Endodermal cell (in vitro differentiated cells): ENCODE results near the gene TEKT3. TPM values are rescaled to one million over a fixed set of nuclear protein-coding genes. Genes with fewer than 3 reads are reported as not detected.

Experiments used
- DNase-seq: peaks from one replicate; pipeline ENCODE4 v3.0.0-alpha.2; 2017
- H3K27ac ChIP-seq: 2 replicates; pipeline ENCODE4 v1.5.1; 2013; ENCODE audit warnings: mild to moderate bottlenecking, low read depth, low read length, moderate library complexity
- H3K27me3 ChIP-seq: 2 replicates; pipeline ENCODE4 v1.6.1; 2013; ENCODE audit warnings: mild to moderate bottlenecking, low read length, moderate library complexity; ENCODE audit not compliant: insufficient read depth, control insufficient read depth, poor library complexity, severe bottlenecking
- H3K36me3 ChIP-seq: 2 replicates; pipeline ENCODE4 v1.7.0; 2013; ENCODE audit warnings: mild to moderate bottlenecking, low read length, moderate library complexity; ENCODE audit not compliant: control insufficient read depth, insufficient read depth
- H3K4me1 ChIP-seq: one replicate; pipeline ENCODE4 v1.7.0; 2013; ENCODE audit warnings: low read length; ENCODE audit not compliant: control insufficient read depth, insufficient read depth
- H3K4me3 ChIP-seq: 2 replicates; pipeline ENCODE4 v1.5.1; 2013; ENCODE audit warnings: mild to moderate bottlenecking, low read length, moderate library complexity
- H3K9ac ChIP-seq: 2 replicates; pipeline ENCODE4 v1.6.1; 2013; ENCODE audit warnings: mild to moderate bottlenecking, low read length, moderate library complexity; ENCODE audit not compliant: poor library complexity, severe bottlenecking; ENCODE audit errors: extremely low read depth
- H3K9me3 ChIP-seq: 2 replicates; pipeline ENCODE4 v1.6.1; 2013; ENCODE audit warnings: mild to moderate bottlenecking, low read length, moderate library complexity; ENCODE audit not compliant: control insufficient read depth
- H3K27ac Mint-ChIP-seq: 2 replicates; pipeline ENCODE4 v1.8.0; 2020; ENCODE audit warnings: mixed read lengths
- H3K27me3 Mint-ChIP-seq: 2 replicates; pipeline ENCODE4 v1.8.0; 2021; ENCODE audit warnings: mild to moderate bottlenecking, mixed read lengths; ENCODE audit not compliant: insufficient read depth
- H3K36me3 Mint-ChIP-seq: 2 replicates; pipeline ENCODE4 v1.8.0; 2020; ENCODE audit warnings: low read depth, mixed read lengths
- H3K4me1 Mint-ChIP-seq: 2 replicates; pipeline ENCODE4 v1.8.0; 2020; ENCODE audit warnings: mixed read lengths
- H3K4me3 Mint-ChIP-seq: 2 replicates; pipeline ENCODE4 v1.8.0; 2020; ENCODE audit warnings: mild to moderate bottlenecking, moderate library complexity, mixed read lengths
- H3K9me3 Mint-ChIP-seq: 2 replicates; pipeline ENCODE4 v1.8.0; 2020; ENCODE audit warnings: mild to moderate bottlenecking, mixed read lengths
- WGBS, 2 experiments: methylation state at CpG; one replicate each; pipeline versions ENCODE4 v1.1.5 to v1.1.7; 2013; ENCODE audit warnings: missing lambda C conversion rate in 2 of 2, mixed read lengths in 1 of 2; ENCODE audit not compliant: insufficient coverage in 1 of 2, insufficient read length in 1 of 2; 5-methylcytosine and 5-hydroxymethylcytosine counted together
- total RNA-seq, 2 donors: library from RNA; stranded (reverse); fragmentation: NEBNext Ultra II Directional in 1 of 2; extraction: Animal tissue kit (Norgen Biotek cat#: 25700) in 1 of 2; gene quantifications; 2 replicates in 1 of 2; 3 replicates in 1 of 2; pipeline ENCODE4 v1.2.1, GENCODE V29; 2021
- TF ChIP-seq, protein P1 (sequence below): fragments of 200-600 bp; sonication (generic); conservative IDR thresholded peaks from 2 replicates; pipeline ENCODE4 v1.5.0; 2021; ENCODE audit warnings: antibody characterized with exemption, mild to moderate bottlenecking

Gene TEKT3
- total RNA-seq, 2 donors from 2014 or later: 1.1 to 1.6 TPM

DNA sequence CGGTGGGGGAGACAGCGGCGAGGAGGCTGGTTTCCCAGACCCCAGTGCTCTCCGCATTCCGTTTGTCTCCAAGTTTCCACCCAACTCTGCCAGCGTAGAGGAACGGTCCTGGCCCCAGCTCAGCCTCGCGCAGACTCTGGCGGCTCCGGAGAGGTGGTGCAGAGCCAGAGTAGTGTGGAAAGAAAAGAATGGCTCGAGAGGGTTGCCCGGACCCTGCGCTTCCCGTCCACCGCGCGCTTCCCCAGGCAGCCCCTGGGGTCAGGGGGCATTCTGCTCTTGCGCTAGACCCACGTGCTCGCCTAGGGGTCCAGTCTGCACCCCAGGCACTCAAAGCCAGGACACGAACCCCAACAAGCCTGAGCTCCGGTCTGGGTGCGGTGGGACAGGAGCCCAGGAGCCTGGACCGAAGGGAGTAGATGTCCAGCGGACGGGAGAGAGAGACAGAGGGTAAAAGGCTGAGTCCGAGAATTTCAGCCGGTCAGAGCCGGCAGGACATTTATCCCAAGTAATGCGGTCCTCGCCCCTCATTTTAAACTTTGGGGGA, 80.1 kb downstream of the TEKT3 start:
- peak; percentile 93 for DNase-seq
- no peak overlapping the region for H3K9ac ChIP-seq
- H3K27me3 ChIP-seq: peaks cover 75% of the 10 kb centered on the region
- H3K4me3 Mint-ChIP-seq: peak overlapping the region; percentile 78
- no peak overlapping the region for H3K27ac Mint-ChIP-seq
- no peaks in the 10 kb centered on the region for H3K9me3 ChIP-seq
- no peaks in the 10 kb centered on the region for H3K36me3 ChIP-seq
- H3K9me3 Mint-ChIP-seq: no peaks in the 10 kb centered on the region
- no peaks in the 10 kb centered on the region for H3K4me1 ChIP-seq
- H3K4me3 ChIP-seq: peak overlapping the region; percentile 88
- peaks cover 27% of the 10 kb centered on the region for H3K4me1 Mint-ChIP-seq
- peaks cover 84% of the 10 kb centered on the region for H3K27me3 Mint-ChIP-seq
- no peak overlapping the region for H3K27ac ChIP-seq
- TF ChIP-seq, protein P1, sequence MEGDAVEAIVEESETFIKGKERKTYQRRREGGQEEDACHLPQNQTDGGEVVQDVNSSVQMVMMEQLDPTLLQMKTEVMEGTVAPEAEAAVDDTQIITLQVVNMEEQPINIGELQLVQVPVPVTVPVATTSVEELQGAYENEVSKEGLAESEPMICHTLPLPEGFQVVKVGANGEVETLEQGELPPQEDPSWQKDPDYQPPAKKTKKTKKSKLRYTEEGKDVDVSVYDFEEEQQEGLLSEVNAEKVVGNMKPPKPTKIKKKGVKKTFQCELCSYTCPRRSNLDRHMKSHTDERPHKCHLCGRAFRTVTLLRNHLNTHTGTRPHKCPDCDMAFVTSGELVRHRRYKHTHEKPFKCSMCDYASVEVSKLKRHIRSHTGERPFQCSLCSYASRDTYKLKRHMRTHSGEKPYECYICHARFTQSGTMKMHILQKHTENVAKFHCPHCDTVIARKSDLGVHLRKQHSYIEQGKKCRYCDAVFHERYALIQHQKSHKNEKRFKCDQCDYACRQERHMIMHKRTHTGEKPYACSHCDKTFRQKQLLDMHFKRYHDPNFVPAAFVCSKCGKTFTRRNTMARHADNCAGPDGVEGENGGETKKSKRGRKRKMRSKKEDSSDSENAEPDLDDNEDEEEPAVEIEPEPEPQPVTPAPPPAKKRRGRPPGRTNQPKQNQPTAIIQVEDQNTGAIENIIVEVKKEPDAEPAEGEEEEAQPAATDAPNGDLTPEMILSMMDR: no peak
- no peaks in the 10 kb centered on the region for H3K36me3 Mint-ChIP-seq
- 7 to 11% methylated on average over 7 to 32 of the region's 32 CpGs for WGBS, 2 experiments

GRCh38 chr17:15260376-15261257, 80.8 kb downstream of the TEKT3 start:
- 1 to 6% methylated on average over 10 to 67 of the region's 67 CpGs for WGBS, 2 experiments
- peak overlapping the region; percentile 81 for H3K27ac Mint-ChIP-seq
- peaks cover 27% of the 10 kb centered on the region for H3K4me1 Mint-ChIP-seq
- Histone ChIP-seq H3K4me3 (peak overlapping the region; percentile 88), H3K36me3 (no peaks in the 10 kb centered on the region), H3K27me3 (peaks cover 68% of the 10 kb centered on the region), H3K27ac (no peak overlapping the region), H3K9ac (peak overlapping the region; percentile 28), H3K4me1 (no peaks in the 10 kb centered on the region), H3K9me3 (no peaks in the 10 kb centered on the region)
- peak overlapping the region; percentile 78 for H3K4me3 Mint-ChIP-seq
- H3K27me3 Mint-ChIP-seq: peaks cover 77% of the 10 kb centered on the region
- TF ChIP-seq, protein P1: peak; percentile 94
- H3K9me3 Mint-ChIP-seq: no peaks in the 10 kb centered on the region
- DNase-seq: peak; percentile 98
- H3K36me3 Mint-ChIP-seq: no peaks in the 10 kb centered on the region

DNA sequence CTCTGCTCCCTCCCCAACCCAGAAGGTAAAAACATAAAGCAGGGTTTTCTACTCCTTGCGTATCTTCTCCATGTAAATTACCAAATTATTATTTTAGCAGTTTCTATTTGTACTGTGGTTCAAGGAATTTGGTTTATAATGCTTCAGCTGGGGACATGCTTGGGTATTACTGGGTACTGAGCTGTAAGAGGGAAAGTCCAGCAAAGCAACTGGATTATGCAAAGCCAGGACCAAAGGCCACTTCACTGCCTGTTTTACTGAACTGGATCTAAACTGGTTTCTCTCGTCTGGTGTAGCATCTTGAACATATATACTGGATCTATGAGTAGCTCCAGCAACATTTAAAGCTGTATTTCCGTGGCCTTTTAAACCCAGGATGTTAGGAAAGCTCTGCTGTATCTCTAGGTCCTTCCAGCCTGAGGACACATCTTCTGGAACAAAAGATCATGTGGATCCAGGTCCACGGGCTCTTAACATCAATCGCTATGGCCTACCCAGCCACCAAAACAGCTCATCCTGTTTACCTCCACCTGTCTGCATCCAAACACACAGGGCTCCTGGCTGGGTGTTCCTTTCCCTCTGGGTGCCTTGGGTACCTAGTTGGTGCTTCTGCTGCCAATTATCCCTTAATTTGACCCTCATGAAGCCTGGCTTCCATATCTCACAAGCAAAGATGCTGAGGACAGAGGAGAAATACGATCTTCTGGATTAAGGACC, 83.4 kb downstream of the TEKT3 start:
- Histone ChIP-seq H3K36me3 (no peaks in the 10 kb centered on the region), H3K4me3 (no peak overlapping the region), H3K27me3 (peaks cover 41% of the 10 kb centered on the region), H3K27ac (no peak overlapping the region), H3K9me3 (no peaks in the 10 kb centered on the region), H3K4me1 (no peaks in the 10 kb centered on the region), H3K9ac (no peak overlapping the region)
- no peak for DNase-seq
- no peak overlapping the region for H3K27ac Mint-ChIP-seq
- peaks cover 23% of the 10 kb centered on the region for H3K4me1 Mint-ChIP-seq
- H3K4me3 Mint-ChIP-seq: no peak overlapping the region
- no peaks in the 10 kb centered on the region for H3K36me3 Mint-ChIP-seq
- TF ChIP-seq, protein P1: no peak
- H3K27me3 Mint-ChIP-seq: peaks cover 52% of the 10 kb centered on the region
- WGBS, 2 experiments: 90 to 94% methylated on average over 5 of the region's 6 CpGs
- H3K9me3 Mint-ChIP-seq: no peaks in the 10 kb centered on the region
